Measurements from ENCODE around the gene ZNF215. TPM values are rescaled to one million over a fixed set of nuclear protein-coding genes. Genes with fewer than 3 reads are reported as not detected.
"Not testable (repeated sequence)": the region's sequence is repeated elsewhere in the genome, so short reads cannot be mapped to it uniquely, and the experiment has no call there.

ZNF215 gene
- polyA plus RNA-seq, 1 experiment: 4.1 TPM

DNA sequence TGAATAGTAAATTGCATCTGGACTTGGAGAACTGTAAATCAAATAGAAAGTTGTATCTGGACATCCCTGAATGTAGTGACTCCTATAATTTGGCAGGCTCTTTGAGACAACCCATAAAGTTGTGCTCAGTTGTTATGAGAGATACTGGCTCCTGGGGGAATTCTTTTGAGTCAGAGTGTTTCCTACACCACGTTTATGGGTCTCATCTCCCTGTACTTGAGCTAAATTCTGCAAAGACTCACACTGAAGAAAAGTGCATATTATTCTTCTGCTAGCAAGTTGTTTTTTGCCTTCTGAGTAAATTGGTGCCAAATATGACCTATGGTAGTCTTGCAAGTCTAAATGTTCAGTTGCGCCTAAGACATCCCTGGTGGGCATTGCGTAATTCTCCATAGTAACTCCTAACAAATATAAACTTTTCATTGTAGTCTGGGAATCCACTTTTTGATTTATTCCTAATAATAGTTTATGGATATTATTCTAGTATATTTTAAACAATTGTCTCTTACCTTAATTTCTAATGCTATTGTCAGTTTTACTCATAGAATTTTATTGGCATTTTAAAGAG, 5.0 kb downstream of the ZNF215 start:
- TF ChIP-seq, protein P1, sequence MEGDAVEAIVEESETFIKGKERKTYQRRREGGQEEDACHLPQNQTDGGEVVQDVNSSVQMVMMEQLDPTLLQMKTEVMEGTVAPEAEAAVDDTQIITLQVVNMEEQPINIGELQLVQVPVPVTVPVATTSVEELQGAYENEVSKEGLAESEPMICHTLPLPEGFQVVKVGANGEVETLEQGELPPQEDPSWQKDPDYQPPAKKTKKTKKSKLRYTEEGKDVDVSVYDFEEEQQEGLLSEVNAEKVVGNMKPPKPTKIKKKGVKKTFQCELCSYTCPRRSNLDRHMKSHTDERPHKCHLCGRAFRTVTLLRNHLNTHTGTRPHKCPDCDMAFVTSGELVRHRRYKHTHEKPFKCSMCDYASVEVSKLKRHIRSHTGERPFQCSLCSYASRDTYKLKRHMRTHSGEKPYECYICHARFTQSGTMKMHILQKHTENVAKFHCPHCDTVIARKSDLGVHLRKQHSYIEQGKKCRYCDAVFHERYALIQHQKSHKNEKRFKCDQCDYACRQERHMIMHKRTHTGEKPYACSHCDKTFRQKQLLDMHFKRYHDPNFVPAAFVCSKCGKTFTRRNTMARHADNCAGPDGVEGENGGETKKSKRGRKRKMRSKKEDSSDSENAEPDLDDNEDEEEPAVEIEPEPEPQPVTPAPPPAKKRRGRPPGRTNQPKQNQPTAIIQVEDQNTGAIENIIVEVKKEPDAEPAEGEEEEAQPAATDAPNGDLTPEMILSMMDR (IDR thresholded peaks at IDR 0.05; ENCODE audit: low read depth, low read length): no peak
- CTCF ChIA-PET: no interaction called here

DNA sequence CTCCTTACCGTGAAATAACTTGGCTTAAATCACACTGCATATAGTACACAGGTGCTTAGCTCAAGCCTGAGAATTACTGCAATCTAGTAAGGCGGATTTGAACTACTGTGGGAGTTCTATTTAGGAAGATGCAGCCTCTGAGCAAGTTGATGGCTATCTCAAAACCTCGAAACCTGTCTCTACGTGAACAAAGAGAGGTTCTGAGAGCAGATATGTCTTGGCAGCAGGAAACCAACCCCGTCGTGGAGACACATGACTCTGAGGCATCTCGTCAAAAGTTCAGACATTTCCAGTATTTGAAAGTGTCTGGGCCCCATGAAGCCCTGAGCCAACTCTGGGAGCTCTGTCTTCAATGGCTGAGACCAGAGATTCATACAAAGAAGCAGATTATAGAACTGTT, 5.9 kb downstream of the ZNF215 start:
- ChIA-PET CTCF (no interaction called here), POLR2A (no interaction called here)
- Histone ChIP-seq H3K4me3 (ENCODE audit: low read depth, low read length) (no peak overlapping the region), H3K9me3 (ENCODE audit: control insufficient read depth, insufficient read depth, low read length) (no peaks in the 10 kb centered on the region), H3K27ac (ENCODE audit: low read depth, low read length) (no peak overlapping the region), H3K27me3 (ENCODE audit: control insufficient read depth, insufficient read depth, low read length) (no peaks in the 10 kb centered on the region)
- TF ChIP-seq, protein P1 (IDR thresholded peaks at IDR 0.05; ENCODE audit: low read depth, low read length): no peak
- DNase-seq (ENCODE audit: low read depth, low spot score): no peak

More for the DNA sequence above, 5.0 kb downstream of the ZNF215 start:
- Histone ChIP-seq H3K27me3 (ENCODE audit: control insufficient read depth, insufficient read depth, low read length) (no peaks in the 10 kb centered on the region), H3K27ac (ENCODE audit: low read depth, low read length) (no peak overlapping the region), H3K9me3 (ENCODE audit: control insufficient read depth, insufficient read depth, low read length) (no peaks in the 10 kb centered on the region), H3K4me3 (ENCODE audit: low read depth, low read length) (no peak overlapping the region)
- DNase-seq (ENCODE audit: low read depth, low spot score): no peak
- POLR2A ChIA-PET: no interaction called here

DNA sequence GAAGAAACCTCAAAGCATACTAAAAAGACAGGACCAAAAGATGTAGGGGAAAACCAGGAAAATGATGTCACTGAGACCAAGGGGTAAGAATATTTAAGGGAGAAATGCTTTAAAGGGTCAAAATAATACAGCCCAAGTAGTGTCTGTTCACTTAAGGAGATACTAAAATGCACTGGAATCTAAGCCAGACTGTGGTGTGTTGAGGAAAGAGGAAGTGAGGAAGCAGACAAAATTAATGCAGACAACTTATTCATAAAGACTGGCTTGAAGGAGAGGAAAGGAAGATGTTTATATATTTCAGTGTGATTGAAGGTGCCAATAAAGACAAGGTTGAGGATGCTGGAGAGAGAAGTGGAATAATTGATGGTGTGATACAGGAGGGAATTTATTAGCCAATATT, 15.7 kb downstream of the ZNF215 start:
- no peak for DNase-seq (ENCODE audit: low read depth, low spot score)
- ChIA-PET CTCF (no interaction called here), POLR2A (no interaction called here)
- Histone ChIP-seq H3K4me3 (ENCODE audit: low read depth, low read length) (no peak overlapping the region), H3K9me3 (ENCODE audit: control insufficient read depth, insufficient read depth, low read length) (no peaks in the 10 kb centered on the region), H3K27ac (ENCODE audit: low read depth, low read length) (no peak overlapping the region), H3K27me3 (ENCODE audit: control insufficient read depth, insufficient read depth, low read length) (no peaks in the 10 kb centered on the region)
- TF ChIP-seq, protein P1 (IDR thresholded peaks at IDR 0.05; ENCODE audit: low read depth, low read length): no peak

DNA sequence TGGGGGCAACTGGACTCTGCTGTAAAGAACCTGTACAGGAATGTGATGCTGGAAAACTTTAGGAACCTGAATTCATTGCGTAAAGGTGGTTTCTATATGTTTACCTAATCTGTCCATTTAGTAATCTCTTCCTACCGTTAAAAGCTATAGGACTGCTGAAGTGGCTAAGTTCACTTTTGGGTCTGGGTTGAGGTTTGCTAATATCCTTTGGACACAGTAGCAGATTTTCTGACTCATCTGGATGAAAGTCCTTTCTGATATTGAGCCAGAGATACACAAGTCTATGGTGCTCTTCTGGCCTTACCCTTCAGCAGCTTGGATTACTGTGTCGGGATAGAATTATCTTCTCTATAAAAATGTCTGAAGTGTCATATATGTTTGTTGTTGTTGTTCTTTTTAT, 16.9 kb downstream of the ZNF215 start:
- Histone ChIP-seq H3K27ac (ENCODE audit: low read depth, low read length) (no peak overlapping the region), H3K4me3 (ENCODE audit: low read depth, low read length) (no peak overlapping the region), H3K9me3 (ENCODE audit: control insufficient read depth, insufficient read depth, low read length) (no peaks in the 10 kb centered on the region), H3K27me3 (ENCODE audit: control insufficient read depth, insufficient read depth, low read length) (no peaks in the 10 kb centered on the region)
- ChIA-PET CTCF (no interaction called here), POLR2A (no interaction called here)
- TF ChIP-seq, protein P1 (IDR thresholded peaks at IDR 0.05; ENCODE audit: low read depth, low read length): no peak
- DNase-seq (ENCODE audit: low read depth, low spot score): no peak

DNA sequence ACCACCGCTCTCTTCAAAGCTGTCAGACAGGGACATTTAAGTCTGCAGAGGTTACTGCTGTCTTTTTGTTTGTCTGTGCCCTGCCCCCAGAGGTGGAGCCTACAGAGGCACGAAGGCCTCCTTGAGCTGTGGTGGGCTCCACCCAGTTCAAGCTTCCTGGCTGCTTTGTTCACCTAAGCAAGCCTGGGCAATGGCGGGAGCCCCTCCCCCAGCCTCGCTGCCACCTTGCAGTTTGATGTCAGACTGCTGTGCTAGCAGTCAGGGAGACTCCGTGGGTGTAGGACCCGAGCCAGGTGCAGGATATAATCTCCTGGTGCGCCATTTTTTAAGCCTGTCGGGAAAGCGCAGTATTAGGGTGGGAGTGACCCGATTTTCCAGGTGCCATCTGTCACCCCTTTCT, 28.0 kb downstream of the ZNF215 start:
- H3K4me3 ChIP-seq (ENCODE audit: low read depth, low read length); DNase-seq (ENCODE audit: low read depth, low spot score); H3K27ac ChIP-seq (ENCODE audit: low read depth, low read length); H3K27me3 ChIP-seq (ENCODE audit: control insufficient read depth, insufficient read depth, low read length); CTCF ChIA-PET; POLR2A ChIA-PET; H3K9me3 ChIP-seq (ENCODE audit: control insufficient read depth, insufficient read depth, low read length): not testable (repeated sequence)

DNA sequence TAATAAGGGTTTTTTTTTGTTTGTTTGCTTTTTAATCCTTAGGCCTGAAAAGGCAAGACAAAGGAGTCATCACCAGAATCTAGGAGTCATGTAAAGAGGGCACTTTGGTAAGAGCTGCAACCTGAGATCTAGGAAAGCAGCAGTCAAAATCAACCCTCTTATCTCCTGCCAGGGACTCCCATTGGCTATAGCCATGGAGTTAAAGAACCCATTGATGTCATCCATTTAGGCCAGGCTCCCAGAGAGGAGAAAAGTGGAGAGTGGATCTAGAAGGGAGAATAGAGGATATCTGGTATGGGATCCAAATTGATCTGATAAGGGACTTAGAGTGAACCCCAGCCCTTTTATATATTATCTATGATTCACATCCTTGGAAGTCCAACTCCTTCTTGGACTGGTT, 35.9 kb downstream of the ZNF215 start:
- Histone ChIP-seq H3K27ac (ENCODE audit: low read depth, low read length) (no peak overlapping the region), H3K9me3 (ENCODE audit: control insufficient read depth, insufficient read depth, low read length) (no peaks in the 10 kb centered on the region), H3K4me3 (ENCODE audit: low read depth, low read length) (no peak overlapping the region), H3K27me3 (ENCODE audit: control insufficient read depth, insufficient read depth, low read length) (no peaks in the 10 kb centered on the region)
- TF ChIP-seq, protein P1 (IDR thresholded peaks at IDR 0.05; ENCODE audit: low read depth, low read length): no peak
- CTCF ChIA-PET: no interaction called here
- DNase-seq (ENCODE audit: low read depth, low spot score): no peak
- POLR2A ChIA-PET: no interaction called here

Measured in AG04450 (cell line).